Measurements from ENCODE around the gene ZNF433.
"Not testable (repeated sequence)": the region's sequence is repeated elsewhere in the genome, so short reads cannot be mapped to it uniquely, and the experiment has no call there.

Gene ZNF433

GRCh38 chr19:12035220-12036172, at the start of gene ZNF433:
ZNF433 (minus strand) TSS chr19:12035679; CDS start chr19:12035539, 140 bp downstream.
- H3K4me3 ChIP-seq (ENCODE audit: low read depth, low read length): peak within 1 kb of the TSS; percentile 78
- TF ChIP-seq CTCF (IDR thresholded peaks at IDR 0.05; ENCODE audit: insufficient read depth, low read depth, low read length, missing control alignments): no peak
- peak; percentile 78 for DNase-seq (ENCODE audit: low read depth)

GRCh38 chr19:12083336-12083735, 47.9 kb upstream of the ZNF433 start:
- H3K4me3 ChIP-seq (ENCODE audit: low read depth, low read length); DNase-seq (ENCODE audit: low read depth): not testable (repeated sequence)

- TF ChIP-seq CTCF (IDR thresholded peaks at IDR 0.05; ENCODE audit: insufficient read depth, low read depth, low read length, missing control alignments): no peak
- H3K4me3 ChIP-seq (ENCODE audit: low read depth, low read length): no peak overlapping the region
- DNase-seq (ENCODE audit: low read depth): no peak
These were observed 41.9 kb upstream of the ZNF433 start for GRCh38 chr19:12077375-12077774.

GRCh38 chr19:12076331-12076730, 40.9 kb upstream of the ZNF433 start:
- not testable (repeated sequence) for H3K4me3 ChIP-seq (ENCODE audit: low read depth, low read length); DNase-seq (ENCODE audit: low read depth)

DNA sequence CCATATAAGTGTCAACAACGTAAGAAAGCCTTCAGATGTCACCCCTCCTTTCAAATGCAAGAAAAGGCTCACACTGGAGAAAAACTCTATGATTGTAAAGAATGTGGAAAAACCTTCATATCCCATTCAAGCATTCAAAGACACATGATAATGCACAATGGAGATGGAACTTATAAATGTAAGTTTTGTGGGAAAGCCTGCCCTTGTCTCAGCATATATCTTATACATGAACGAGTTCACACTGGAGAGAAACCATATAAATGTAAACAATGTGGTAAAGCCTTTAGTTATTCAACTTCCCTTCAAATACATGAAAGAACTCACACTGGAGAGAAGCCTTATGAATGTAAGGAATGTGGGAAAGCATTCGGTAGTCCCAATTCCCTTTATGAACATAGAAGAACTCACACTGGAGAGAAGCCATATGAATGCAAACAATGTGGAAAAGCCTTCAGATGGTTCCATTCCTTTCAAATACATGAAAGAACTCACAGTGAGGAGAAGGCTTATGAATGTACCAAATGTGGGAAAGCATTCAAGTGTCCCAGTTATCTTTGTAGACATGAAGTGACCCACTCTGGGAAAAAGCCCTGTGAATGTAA, 40.2 kb upstream of the ZNF433 start:
- DNase-seq (ENCODE audit: low read depth): no peak
- TF ChIP-seq CTCF (IDR thresholded peaks at IDR 0.05; ENCODE audit: insufficient read depth, low read depth, low read length, missing control alignments): no peak
- H3K4me3 ChIP-seq (ENCODE audit: low read depth, low read length): no peak overlapping the region

GRCh38 chr19:12064590-12065538, 29.4 kb upstream of the ZNF433 start, which contains the start of gene ZNF844:
ZNF844 (plus strand) TSS chr19:12064731; CDS start chr19:12064874, 143 bp downstream.
- peak within 1 kb of the TSS; percentile 93 for H3K4me3 ChIP-seq (ENCODE audit: low read depth, low read length)
- DNase-seq (ENCODE audit: low read depth): peak; percentile 92

More at GRCh38 chr19:12064590-12065538, 29.4 kb upstream of the ZNF433 start, which contains the start of gene ZNF844:
- no peak for TF ChIP-seq CTCF (IDR thresholded peaks at IDR 0.05; ENCODE audit: insufficient read depth, low read depth, low read length, missing control alignments)
